Activated CD4-positive, alpha-beta T cell treated with anti-CD3 and anti-CD28 coated beads for 1 hour (primary cell): ENCODE measurements around the gene SERPINA1.
A peak's percentile ranks its signal among the peaks of the same experiment; 100 is the strongest.
"Not testable (repeated sequence)": the region's sequence is repeated elsewhere in the genome, so short reads cannot be mapped to it uniquely, and the experiment has no call there.

Experiments used
- DNase-seq: peaks from one replicate; pipeline ENCODE4 v3.0.0-alpha.2; 2020

Gene SERPINA1

DNA sequence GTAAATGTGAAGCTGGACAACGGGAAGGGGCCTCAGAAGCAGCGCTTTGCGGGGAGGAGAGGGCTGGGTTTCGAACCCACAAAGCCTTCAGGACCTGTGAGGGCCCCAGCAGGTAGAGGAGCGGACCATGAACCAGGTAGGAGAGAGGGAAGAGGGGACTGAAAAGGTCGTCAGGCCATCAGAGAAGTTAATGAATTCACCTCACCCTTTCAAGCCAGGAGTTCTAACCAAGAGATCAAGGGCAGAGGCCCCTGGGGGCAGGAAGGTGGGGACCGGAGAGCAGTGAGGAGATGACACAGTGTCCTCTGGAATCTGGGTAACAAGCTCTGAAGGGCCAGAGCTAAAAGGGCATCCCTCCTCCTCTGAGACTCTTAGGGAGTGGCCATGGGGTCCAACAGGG lies 19.4 kb downstream of the SERPINA1 start:
- DNase-seq: no peak

DNA sequence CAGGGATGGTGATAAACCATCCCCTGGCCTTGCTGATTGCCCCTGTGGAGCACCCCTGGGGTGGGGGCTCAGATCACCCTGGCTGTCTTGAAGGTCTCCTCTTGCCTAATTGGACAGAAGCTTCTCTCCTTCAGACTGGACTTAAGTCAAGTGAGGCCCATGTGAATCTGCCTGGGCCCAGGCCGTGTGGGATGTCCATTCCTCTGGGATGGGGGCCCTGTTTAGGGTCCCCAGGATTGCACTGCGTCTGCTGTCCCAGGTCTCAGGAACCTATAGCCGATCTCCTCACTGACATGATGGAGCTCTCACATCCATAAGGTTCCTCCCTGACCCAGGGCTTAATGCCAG lies 20.2 kb downstream of the SERPINA1 start:
- DNase-seq: no peak

DNA sequence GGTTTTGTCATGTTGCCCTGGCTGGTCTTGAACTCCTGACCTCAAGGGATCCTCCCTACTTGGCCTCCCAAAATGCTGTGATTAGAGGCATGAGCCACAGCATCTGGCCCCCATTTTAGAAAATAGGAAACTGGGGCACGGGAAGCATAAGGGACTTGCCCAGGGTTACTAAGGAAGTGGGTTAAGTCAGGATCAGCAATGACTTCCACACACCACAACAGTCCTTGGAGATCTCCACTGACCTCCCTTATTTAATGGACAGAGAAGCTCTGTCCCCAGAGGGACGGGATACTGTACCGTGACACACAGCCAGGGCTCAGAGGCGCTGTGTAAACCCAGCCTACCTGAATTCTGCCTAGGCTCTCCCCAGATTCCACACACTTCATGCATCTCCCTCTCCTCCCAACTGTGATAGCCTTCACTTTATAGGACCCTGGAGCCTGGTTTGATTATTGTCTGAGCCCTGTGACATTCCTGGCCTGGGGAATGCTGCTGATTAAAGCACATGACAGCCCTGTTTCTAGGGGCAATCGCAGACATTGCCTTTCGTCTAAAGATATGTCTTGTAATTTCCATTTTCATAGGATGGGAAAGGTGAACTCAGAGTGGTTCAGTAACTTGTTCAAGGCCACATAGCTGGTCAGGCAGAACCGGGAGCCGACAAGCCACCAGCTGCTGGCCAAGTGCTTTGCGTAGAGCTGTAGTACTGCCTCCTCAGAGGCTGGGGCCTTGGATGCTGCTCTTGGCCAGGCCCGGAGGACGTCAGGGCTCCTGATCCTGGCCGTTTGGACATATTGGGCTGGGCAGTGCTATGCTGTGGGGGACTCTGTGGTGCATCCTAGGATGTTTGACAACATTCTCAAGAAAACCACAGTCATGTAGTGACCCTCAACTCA lies 20.8 kb downstream of the SERPINA1 start:
- DNase-seq: no peak

DNA sequence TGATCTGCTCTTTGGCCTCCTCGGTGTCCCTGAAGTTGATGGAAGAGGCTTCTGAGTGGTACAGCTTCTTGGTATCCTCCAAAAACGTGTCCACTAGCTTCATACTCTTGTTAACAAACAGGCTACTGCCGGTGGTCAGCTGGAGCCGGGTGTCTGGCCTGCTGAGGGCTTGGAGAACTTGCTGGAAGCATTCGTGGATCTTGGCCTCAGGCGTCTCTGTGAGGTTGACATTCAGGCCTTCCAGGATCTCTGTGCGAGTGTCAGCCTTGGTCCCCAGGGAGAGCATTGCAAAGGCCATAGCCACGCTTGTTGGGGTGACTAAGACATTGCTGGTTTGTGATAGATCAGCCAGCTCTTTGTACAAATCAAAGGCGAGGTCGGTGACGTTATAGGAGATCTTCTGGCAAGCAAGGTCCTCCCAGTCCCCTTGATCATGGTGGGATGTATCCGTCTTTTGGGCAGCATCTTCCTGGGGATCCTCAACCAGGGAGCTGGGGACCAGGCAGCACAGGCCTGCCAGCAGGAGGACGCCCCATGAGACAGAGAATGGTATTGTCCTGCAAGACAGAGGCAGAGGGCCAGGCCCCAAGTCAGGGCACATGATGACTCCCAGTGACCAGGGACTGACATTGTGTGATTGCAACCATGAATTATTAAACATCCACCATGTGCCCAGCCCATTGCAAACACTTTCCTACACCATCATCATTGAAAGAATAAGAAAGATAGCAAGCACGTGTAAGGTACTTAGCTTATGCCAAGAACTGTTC lies 22.1 kb downstream of the SERPINA1 start, which contains the start of gene SERPINA2:
TSS of gene SERPINA2 (minus strand) at position 553 of the 770 bp plus-strand sequence.
- no peak for DNase-seq

DNA sequence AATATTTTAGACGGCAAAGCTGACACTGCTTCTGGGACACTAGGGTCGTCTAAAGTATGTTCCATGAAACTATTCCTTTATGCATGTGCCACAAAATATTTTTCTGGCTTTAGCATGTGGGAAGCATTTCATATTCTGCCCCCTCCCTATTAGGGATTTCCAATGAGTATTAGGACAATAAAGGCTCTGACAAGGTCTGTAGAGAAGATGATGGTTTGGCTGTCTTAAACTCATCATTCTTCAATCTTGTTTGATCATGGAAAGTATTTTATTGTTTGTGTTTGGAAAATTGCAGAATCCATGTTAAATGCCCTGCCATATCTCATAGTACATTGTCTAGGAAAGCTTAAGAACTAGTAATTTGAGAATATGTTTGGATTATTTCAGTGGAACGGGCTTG lies 22.8 kb downstream of the SERPINA1 start:
- no peak for DNase-seq

DNA sequence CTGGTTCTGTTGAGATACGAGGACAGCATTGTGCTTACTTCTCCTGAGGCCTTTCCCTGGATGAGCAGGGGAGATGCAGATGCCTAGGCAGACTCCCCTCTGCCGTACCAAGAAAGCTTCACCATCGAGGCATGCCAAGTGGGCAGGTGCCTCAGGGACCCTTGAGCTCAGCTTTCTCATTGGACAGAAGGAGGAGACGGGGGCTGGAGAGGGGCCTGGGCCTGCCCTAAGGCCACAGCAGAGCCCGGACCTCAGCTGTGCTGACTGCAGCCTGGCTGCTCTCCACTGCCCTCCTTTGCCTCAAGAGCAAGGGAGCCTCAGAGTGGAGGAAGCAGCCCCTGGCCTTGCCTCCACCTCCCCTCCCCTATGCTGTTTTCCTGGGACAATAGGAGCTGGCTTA lies 23.4 kb downstream of the SERPINA1 start:
- no peak for DNase-seq

DNA sequence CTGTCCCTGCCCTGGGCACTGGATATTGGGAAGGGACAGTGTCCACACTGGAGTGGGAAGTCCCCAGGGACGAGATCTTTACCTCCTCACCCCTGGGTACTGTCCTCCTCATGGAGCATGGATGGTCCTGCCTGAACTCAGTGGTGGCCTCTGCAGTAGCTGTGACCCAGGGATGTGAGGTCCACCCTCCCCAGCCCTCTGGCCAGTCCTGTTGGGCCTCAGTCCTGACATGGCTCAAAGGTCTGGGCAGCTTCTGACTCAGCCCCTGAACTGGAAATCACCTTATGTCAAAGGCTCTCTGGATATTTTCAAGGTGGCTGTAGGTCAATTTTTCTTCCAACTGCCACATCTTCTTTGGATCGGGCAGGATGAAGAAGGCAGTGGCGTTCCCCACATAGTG lies 24.4 kb downstream of the SERPINA1 start:
- DNase-seq: no peak

DNA sequence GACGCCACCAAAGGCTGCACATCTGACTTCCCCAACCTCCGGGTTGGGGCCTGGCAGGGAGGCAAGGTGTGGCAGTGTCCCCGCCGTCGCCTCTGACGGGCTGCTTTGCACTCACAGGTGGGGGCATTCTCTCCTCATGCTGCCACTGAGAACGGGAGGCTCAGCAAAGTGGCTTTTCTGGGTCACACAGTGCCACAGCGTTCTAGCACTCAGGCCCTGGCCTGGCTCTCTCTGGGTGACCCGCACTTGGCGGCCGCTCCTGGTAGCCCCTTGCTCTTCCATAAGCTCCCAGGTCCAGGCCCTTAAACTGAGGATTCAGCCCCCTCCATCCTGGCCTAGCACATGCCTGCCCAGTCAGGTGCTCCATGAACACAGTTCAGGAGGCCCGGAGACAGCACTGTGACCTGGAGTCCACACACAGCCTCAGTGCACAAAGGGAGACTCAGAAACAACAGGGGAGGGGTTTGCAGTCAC lies 25.2 kb downstream of the SERPINA1 start:
- DNase-seq: no peak

DNA sequence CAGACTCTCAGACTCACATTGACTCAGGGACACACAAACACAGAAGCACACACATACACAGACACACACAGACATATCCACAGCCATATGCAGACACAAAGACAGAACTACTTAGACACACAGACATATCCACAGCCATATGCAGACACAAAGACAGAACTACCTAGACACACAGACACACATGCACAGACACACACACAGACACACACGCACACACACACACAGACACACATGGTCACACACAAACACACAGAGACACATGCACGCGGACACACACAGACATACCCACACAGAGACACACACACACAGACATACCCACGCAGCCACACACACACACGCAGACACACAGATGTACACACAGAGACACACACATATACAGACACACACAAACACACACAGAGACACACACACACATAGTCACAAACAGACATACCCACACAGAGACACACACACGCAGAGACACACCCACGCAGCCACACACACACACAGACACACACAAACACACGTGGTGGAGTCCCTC lies 25.7 kb downstream of the SERPINA1 start:
- no peak for DNase-seq

DNA sequence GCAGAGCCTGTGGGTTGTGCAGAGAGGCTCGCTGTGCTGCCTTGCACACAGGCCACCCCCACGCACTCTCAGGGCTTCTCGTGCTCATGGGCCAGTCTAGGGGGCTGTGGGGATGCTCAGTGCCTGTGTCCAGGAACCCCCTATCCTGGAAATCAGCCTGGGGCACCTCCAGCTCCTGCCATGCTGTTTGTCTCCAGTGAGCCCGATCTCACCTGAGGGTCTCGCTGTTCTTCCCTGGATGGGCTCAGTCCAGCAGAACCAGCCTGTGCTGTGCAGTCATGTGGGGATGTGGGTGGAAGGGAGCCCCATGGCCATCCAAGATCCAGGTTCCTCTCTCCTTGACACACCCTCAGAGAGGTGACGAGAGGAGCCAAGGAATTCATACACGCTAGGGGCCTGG lies 26.7 kb downstream of the SERPINA1 start:
- no peak for DNase-seq

DNA sequence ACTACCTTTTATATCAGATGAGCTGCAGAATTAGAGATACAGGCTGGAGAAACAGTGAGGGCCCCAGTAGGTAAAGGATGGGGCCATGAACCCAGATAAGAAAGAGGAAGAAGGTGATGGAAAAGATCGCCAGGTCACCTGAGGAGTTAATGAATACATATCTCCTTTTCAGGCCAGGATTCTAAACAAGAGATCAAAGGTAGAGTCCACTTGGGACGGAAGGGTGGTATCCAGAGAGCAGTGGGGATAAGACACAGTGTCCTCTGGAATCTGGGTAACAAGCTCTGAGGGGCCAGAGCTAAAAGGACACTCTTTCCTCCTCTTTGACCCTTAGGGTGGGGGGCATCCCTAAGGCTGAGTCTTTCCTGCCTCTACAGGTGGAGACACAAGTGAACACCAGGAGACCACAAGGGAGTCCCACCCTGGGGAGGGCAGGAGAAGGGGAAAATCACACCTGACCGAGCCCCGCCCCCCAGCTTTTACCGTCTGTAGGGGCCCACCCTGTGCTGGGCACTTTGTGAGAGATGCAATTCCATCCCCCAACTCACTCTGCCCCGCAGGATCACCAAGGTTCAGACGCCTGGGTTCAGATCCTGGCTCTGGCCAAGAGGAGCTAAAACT lies 27.3 kb downstream of the SERPINA1 start:
- no peak for DNase-seq

DNA sequence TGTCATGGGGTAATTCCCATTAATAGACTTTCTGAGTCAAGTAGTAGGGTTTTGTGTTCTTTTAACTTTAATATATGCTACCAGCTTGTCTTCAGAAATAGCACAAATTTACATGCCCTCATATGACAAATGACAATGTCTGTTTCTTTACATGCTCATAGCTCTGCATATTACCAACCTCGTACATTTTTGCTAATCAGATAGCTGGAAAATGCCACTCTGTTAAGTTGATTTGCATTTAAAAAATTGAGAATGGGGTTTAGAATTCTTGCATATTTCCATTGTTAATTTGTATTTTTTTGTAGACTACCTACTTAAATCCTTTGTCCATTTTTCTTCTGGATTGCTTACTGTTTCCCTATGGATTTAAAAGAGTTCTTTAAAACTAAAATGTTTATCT lies 31.2 kb downstream of the SERPINA1 start:
- DNase-seq: no peak

DNA sequence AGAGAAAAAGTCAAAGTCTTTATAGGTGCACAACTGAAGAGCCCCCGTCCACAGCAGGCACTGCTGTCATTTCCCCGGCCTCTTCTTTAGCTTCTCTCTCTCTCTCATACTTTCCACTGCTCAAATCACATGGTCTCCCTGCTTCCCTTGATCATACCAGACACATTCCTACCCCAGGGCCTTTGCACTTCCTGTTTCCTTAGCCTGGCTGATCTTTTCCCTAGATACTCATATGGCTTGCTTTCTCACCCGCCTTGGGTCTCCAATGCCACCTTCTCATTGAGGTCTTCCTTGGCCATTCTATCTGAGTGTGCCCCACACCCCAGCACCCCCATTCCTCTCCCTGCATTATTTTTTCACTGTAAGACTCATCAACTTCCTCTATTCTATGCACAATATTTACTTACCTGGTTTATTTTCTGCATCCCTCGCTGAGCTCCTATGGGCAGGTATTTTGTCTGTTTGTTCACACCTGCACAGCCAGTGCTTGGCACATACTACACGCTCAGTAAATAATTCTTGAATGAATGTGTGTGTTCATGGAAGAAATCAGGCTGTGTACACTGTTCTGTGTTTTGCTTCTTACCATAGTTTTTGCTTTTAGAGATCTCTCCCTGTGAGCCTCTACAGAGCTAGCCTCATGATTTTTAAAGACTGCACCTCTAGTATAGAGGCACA lies 31.9 kb downstream of the SERPINA1 start:
- no peak for DNase-seq

DNA sequence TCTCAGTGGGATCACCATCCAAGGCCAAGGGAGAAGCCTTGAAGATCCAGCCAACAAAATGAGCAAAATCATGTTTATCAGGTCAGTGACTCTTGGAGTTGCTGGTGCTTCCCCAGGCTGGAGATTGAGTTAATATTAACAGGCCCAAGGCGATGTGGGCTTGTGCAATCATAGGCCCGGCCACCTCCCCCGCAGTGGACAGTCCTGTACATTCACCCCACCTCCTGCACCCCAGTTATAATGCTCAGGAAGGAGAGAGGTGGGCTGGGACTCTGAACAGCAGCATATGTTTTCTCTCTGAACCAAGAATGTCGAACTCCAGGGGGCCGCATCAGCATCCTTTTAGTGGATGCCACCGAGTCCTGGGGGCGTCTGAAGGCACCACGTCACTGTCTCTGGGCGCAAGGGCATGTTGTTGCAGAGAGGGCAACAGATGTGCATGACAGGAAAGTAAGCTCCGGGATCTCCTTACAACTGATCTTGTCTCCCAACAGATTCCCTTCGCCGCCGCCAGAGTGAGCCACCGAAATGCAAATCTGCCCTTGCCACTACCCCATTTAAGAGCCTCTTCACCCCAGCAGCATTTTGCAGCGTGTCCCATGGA lies 33.1 kb downstream of the SERPINA1 start:
- DNase-seq: no peak

DNA sequence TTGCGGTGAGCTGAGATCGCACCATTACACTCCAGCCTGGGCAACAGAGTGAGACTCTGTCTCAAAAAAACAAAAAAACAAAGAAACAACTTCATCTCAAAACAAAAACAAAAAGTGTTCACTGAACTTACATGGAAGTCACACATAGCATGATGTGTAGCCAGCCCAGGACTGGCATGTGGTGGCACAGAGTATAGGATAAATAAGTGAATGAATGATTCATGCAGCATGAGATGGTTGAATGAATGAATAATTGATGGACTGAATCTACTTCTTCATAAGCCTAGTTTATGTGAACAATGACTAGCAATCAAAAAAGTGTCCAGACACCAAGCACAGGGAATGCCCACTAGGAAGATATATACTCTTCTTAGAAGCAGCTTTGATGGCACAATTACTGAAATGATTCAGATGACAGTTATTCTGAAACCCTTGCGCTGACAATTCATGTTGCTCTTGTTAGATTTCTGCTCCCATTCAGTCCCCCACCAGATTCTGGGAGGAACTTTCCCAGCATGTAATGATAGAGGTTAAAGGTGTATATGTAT lies 33.7 kb downstream of the SERPINA1 start:
- DNase-seq: no peak

DNA sequence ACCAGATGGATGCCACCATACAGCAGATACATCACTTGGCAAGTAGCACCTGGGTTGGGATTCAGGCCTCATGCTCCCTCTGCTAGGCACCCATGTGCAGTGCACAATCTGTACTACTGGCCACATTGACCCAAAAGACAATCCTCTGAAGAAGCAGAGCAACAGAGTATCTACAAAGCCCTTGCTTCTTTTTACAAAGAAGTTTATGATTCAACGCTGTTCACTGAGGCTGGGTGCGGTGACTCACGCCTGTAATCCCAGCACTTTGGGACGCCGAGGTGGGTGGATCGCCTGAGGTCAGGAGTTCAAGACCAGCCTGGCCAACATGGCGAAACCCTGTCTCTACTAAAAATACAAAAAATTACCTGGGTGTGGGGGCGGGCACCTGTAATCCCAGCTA lies 34.2 kb downstream of the SERPINA1 start:
- DNase-seq: not testable (repeated sequence)

DNA sequence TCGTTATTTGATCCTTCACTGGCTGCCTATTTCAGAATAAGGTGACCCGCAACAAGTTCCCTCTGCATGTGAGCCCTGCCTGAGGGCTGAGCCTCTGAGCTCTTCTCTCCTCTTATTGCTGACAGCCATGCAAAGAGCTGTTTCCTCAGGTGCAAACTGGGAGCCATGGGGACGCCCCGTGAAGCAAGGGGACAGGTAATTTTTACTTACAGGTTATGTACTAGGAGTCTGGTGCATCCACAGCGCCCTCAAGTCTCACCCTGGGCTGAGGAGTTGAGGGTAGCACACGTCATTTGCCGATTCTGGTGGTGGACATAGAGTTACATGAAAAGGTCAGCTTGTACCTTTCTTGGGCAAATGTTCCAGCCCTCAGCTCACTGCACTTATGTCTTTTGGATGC lies 39.1 kb downstream of the SERPINA1 start:
- no peak for DNase-seq

DNA sequence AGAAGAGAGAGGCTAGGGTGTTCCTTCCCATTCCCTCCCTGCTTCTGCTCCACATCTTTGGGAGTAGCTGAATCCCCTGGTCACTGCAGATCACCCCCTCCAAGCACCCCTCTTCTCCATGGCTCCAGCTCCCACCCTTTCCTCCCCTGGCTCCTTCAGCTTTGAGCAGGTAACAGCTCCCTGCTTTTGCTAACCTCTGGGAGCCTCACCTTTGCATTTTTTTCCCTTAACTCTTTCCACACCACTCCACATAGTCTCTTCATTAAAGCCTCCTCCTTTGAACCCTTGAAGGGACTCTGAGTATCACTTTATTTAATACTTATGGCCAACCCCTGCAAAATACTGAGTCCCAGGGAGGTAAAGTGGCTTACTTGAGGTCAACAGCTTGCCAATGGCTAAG lies 39.6 kb downstream of the SERPINA1 start:
- DNase-seq: no peak

DNA sequence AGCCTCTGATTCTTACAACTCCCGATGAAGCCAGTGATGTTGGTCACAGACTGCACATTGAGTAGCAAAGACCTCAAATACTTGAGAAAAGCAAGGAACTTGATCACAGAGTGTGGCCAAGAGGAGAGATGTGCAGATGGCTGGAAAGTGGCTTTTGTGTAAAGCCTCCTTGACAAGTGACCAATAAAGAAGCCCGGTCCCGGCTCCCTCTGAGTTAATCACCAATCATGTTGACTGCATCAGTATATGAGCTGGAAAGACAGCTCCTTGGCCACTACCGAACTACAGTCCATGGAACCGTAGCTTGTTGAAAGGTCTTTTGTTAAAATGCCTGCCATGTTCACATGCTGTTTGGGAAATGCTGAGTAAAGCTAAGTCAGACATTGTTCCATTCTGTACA lies 41.6 kb downstream of the SERPINA1 start:
- no peak for DNase-seq

DNA sequence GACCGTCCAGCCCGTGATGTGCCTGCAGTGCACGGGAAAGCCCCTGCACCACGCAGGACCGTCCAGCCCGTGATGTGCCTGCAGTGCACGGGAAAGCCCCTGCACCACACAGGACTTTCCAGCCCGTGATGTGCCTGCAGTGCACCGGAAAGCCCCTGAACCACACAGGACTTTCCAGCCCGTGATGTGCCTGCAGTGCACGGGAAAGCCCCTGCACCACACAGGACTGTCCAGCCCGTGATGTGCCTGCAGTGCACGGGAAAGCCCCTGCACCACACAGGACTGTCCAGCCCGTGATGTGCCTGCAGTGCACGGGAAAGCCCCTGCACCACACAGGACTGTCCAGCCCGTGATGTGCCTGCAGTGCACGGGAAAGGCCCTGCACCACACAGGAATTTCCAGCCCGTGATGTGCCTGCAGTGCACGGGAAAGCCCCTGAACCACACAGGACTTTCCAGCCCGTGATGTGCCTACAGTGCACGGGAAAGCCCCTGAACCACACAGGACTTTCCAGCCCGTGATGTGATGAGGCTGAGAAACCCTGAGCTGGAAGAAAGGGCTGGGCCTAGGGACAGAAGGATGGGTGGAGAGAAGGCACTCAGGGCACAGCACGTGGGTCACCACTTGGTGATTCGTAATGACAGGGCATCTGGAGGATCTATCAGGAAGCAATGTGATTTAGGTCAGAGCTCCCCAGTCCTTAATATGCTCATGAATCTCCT lies 42.2 kb downstream of the SERPINA1 start:
- DNase-seq: peak; percentile 22

DNA sequence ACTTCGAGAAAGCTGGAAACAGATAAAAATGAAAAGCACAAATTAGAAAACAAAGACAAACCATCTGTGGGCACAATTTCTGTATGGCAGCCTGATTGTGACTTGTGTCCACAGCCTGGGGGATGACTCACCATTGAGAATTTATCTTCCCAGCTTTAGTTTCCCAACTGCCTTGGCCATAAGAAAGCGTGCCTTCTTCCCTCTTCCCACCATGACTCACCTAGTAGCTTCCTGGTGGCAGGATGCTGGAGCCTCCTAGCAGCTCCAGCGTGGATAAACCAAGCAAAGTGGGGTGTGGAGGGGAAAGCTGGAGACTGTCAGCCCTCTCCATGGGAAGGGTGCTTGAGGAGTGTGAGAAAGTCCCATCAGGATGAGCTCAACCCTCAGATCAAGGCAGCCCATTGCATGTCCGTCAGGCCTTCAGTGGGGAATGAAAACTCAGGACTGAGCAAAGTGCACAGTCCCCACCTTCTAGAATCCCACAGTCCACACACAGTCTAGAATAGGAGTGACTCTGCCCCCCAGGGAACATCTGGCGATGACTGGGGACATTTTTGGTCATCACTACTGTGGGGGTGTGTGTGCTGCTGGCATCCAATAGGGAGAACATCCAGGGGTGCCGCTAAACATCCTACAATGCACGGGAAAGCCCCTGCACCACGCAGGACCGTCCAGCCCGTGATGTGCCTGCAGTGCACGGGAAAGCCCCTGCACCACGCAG lies 42.9 kb downstream of the SERPINA1 start:
- no peak for DNase-seq
